Aorta (tissue), 5 donors: ENCODE data around the gene SLC25A3. TPM values are rescaled to one million over a fixed set of nuclear protein-coding genes. Genes with fewer than 3 reads are reported as not detected.
"Not testable (repeated sequence)": the region's sequence is repeated elsewhere in the genome, so short reads cannot be mapped to it uniquely, and the experiment has no call there.

Source experiments
- ATAC-seq: fragments of 200-7000 bp; cut with Tn5 transposase; one replicate; pipeline ENCODE4 v1.9.1; 2022; ENCODE audit warnings: moderate library complexity; ENCODE audit not compliant: low FRiP score
- DNase-seq, 2 donors: peaks; one replicate each; pipeline ENCODE4 v3.0.0-alpha.2; 2020
- H3K27ac ChIP-seq, 2 donors: one replicate each; pipeline ENCODE4 v1.5.1; 2013; ENCODE audit warnings: low read length in 2 of 2, mild to moderate bottlenecking in 2 of 2, moderate library complexity in 2 of 2, control low read depth in 1 of 2, inconsistent platforms in 1 of 2, low read depth in 1 of 2
- H3K27me3 ChIP-seq, 2 donors: one replicate each; pipeline ENCODE4 v1.6.1; 2013; ENCODE audit warnings: control low read depth in 1 of 2, low read length in 1 of 2, mild to moderate bottlenecking in 1 of 2, moderate library complexity in 1 of 2; ENCODE audit not compliant: insufficient read depth in 2 of 2, control insufficient read depth in 1 of 2
- H3K36me3 ChIP-seq, 2 donors: one replicate each; pipeline ENCODE4 v1.6.1; 2013; ENCODE audit warnings: control low read depth in 1 of 2, low read length in 1 of 2, mild to moderate bottlenecking in 1 of 2; ENCODE audit not compliant: insufficient read depth in 2 of 2, control insufficient read depth in 1 of 2
- H3K4me1 ChIP-seq, 2 donors: one replicate each; pipeline ENCODE4 v1.6.1; 2013; ENCODE audit warnings: low read length in 2 of 2, control low read depth in 1 of 2, mild to moderate bottlenecking in 1 of 2, moderate library complexity in 1 of 2; ENCODE audit not compliant: insufficient read depth in 2 of 2, control insufficient read depth in 1 of 2
- H3K4me3 ChIP-seq, 2 donors: one replicate each; pipeline ENCODE4 v1.5.1; 2013; ENCODE audit warnings: low read length in 2 of 2, control low read depth in 1 of 2, mild to moderate bottlenecking in 1 of 2
- H3K9me3 ChIP-seq: one replicate; pipeline ENCODE4 v1.6.1; 2013; ENCODE audit warnings: mild to moderate bottlenecking, low read length; ENCODE audit not compliant: control insufficient read depth
- WGBS, 2 donors: extraction: QIAGEN DNeasy Blood & Tissue Kit; methylation state at CpG; one replicate each; pipeline ENCODE4 v1.1.7; 2013; 5-methylcytosine and 5-hydroxymethylcytosine counted together
- intact Hi-C, 2 donors: fragments of 100-400 bp; cut with DNase I; formaldehyde crosslinking; loops; one replicate each; pipeline versions ENCODE4 v1.14.2 to v1.15.0; 2022
- polyA plus RNA-seq, 2 donors: library from polyadenylated mRNA; stranded (reverse); fragments of 200-250 nt; gene quantifications; one replicate each; pipeline ENCODE4 v1.2.3, GENCODE V29; 2013
- total RNA-seq, 2 donors: library from RNA; stranded (reverse); fragmentation: NEBNext Ultra II Directional; extraction: Animal tissue kit (Norgen Biotek cat#: 25700); gene quantifications; one replicate each; pipeline ENCODE4 v1.2.1, GENCODE V29; 2021
- donor health status: healthy with polysubstance abuse.
- donor health status: Bipolar disorder and iron deficiency.
- donor health status: DM: no; HTN: no; CAD: no.
- donor health status: DM: no; HTN: no; CAD: no.
- donor health status: DM: yes; HTN: yes; CAD: no.

SLC25A3 gene
- total and polyA plus RNA-seq, 4 donors, result 310 to 523 (median 412) TPM

DNA sequence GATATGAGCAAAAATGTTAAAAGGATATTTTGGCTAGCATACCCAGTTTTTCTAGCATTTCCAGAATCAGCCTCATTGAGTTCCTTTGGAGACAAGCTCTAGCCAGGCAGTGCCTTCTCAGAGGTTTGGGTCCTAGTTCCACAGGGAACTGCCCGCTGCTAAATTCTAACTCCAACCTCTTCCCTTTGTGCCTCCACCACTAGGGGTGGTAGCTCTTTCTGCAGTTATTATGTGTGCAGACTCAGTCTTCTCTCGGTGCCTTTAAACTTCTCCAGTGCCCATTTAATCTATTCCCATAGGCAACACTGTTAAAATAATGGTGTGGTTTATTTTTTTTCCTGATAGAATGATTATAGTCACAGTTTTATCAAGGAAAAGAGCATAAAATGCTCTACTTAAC is 21.5 kb upstream of the SLC25A3 start:
- Histone ChIP-seq H3K27me3 (no peaks in the 10 kb centered on the region), H3K9me3 (no peaks in the 10 kb centered on the region), H3K4me3 (no peak overlapping the region), H3K4me1 (no peaks in the 10 kb centered on the region), H3K27ac (no peak overlapping the region), H3K36me3 (no peaks in the 10 kb centered on the region)
- 76 to 81% methylated on average over 2 of the region's 2 CpGs for WGBS, 2 donors
- intact Hi-C loops, result no loop called here
- no peak for ATAC-seq
- DNase-seq, result no peak

DNA sequence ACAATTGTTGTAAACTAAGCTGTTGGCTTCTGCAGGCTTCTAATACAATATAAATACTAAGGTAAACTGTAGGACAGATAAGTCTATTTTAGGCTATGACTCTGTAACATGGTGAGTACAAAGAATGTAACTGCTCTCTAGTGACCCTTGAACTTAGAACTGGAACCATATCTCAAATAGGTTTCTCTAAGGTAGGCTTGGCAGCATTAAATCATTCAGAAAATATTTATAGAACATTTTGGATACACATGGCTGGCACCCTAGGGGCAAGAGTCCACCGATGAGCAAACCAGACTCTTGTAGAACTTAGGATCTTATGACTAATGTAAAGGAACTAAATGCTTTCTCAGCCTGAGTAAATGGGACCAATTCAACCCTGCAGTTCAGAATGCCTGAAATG is 19.4 kb upstream of the SLC25A3 start:
- Histone ChIP-seq H3K4me3 (no peak overlapping the region), H3K9me3 (no peaks in the 10 kb centered on the region), H3K27ac (no peak overlapping the region), H3K27me3 (no peaks in the 10 kb centered on the region), H3K36me3 (no peaks in the 10 kb centered on the region), H3K4me1 (no peaks in the 10 kb centered on the region)
- no peak for ATAC-seq
- WGBS, 2 donors, result 37 to 39% methylated on average over 1 of the region's 1 CpG
- DNase-seq, result no peak
- intact Hi-C loops, result no loop called here

DNA sequence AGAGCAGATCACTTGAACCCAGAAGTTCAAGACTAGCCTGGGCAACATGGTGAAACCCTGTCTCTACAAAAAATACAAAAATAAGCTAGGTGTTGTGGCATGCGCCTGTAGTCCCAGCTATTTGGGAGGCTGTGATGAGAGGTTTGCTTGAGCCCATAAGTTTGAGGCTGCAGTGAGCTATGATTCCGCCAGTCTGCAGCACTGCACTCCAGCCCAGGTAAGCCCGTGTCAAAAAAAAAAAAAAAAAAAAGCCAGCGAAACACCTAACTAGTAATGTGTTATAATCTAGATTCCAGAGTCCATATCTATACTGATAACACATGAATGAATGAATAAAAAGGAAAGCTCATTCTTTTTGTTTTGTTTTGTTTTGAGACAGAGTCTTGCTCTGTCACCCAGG is 18.5 kb upstream of the SLC25A3 start:
- Histone ChIP-seq H3K4me3 (no peak overlapping the region), H3K9me3 (no peaks in the 10 kb centered on the region), H3K27me3 (no peaks in the 10 kb centered on the region), H3K27ac (no peak overlapping the region), H3K4me1 (no peaks in the 10 kb centered on the region), H3K36me3 (no peaks in the 10 kb centered on the region)
- no peak for ATAC-seq
- no peak for DNase-seq
- 96 to 99% methylated on average over 4 of the region's 4 CpGs for WGBS, 2 donors
- intact Hi-C loops, result no loop called here

DNA sequence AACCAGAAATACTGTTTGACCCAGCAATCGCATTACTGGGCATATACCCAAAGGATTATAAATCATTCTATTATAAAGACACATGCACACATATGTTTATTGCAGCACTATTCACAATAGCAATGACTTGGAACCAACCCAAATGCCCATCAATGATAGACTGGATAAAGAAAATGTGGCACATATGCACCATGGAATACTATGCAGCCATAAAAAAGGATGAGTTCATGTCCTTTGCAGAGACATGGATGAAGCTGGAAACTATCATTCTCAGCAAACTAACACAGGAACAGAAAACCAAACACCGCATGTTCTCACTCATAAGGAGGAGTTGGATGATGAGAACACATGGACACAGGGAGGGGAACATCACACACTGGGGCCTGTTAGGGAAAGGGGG is 16.7 kb upstream of the SLC25A3 start:
- H3K36me3 ChIP-seq, H3K27me3 ChIP-seq, H3K9me3 ChIP-seq, H3K4me1 ChIP-seq, H3K27ac ChIP-seq, DNase-seq, H3K4me3 ChIP-seq, ATAC-seq, intact Hi-C loops: not testable (repeated sequence)
- 87 to 91% methylated on average over 2 of the region's 2 CpGs for WGBS, 2 donors

DNA sequence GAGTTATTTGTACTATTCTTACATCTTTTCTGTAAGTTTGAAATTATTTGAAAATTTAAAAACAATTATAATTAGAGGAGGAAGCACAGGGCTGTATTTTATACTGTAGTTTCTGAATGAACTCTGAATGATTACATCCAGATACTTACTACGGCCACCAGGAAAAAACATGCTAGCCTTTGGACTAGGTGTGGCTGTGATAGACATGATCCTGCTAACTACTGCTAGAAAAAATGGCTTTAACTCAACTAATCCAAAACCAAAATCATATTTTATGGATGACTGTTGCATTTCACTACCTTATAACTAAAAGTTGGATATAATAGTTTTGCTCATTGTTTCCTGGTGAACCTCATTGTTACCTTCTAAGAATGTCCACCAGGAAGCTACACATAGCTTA is 15.1 kb upstream of the SLC25A3 start:
- H3K4me1 ChIP-seq, result no peaks in the 10 kb centered on the region
- no peak for DNase-seq
- H3K27me3 ChIP-seq, result no peaks in the 10 kb centered on the region
- intact Hi-C loops, result no loop called here
- no peaks in the 10 kb centered on the region for H3K9me3 ChIP-seq
- ATAC-seq, result no peak
- no peak overlapping the region for H3K4me3 ChIP-seq
- H3K36me3 ChIP-seq, result no peaks in the 10 kb centered on the region
- WGBS, 2 donors, result 88 to 93% methylated on average over 1 of the region's 1 CpG
- no peak overlapping the region for H3K27ac ChIP-seq

DNA sequence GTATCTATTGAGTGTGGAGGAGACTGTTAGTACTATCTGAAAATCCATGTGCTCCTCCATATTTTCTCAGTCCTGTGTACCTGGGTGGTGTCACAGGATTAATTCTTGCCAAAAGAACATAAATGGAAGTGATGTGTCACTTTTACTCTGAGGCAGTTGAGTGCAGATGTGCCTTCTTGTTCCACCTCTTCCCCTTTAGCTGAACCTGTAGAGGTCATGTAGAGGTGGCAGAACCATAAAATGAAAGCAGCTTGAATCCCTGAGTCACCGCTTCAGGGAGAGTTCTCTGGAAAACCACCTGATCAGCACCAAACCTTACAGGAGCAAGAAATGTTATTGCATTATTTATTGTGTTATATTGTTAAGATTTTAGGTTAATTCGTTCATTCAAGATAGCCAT is 14.7 kb upstream of the SLC25A3 start:
- Histone ChIP-seq H3K36me3 (no peaks in the 10 kb centered on the region), H3K9me3 (no peaks in the 10 kb centered on the region), H3K27ac (no peak overlapping the region), H3K27me3 (no peaks in the 10 kb centered on the region), H3K4me3 (no peak overlapping the region), H3K4me1 (no peaks in the 10 kb centered on the region)
- 85 to 86% methylated on average over 2 of the region's 2 CpGs for WGBS, 2 donors
- no peak for ATAC-seq
- no peak for DNase-seq
- intact Hi-C loops, result no loop called here

DNA sequence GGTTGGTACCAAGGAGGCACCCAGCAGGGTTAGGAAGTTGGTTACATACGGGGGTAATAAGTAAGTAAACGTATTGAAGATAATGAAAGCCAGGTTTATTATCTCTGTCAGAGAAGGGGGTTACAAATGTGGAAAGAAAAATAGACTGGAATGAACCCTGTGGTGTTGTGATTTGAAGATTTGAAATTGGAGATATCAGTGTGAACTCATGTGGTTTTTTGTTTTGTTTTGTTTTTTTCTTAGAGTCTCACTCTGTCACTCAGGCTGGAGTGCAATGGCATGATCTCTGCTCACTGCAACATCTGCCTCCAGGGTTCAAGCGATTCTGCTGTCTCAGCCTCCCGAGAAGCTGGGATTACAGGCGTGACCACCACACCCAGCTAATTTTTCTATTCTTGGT is 14.1 kb upstream of the SLC25A3 start:
- H3K27ac ChIP-seq, result no peak overlapping the region
- DNase-seq, result no peak
- intact Hi-C loops, result no loop called here
- no peaks in the 10 kb centered on the region for H3K4me1 ChIP-seq
- no peaks in the 10 kb centered on the region for H3K36me3 ChIP-seq
- 77% methylated on average over 5 of the region's 5 CpGs for WGBS, 2 donors
- ATAC-seq, result no peak
- H3K27me3 ChIP-seq, result no peaks in the 10 kb centered on the region
- H3K4me3 ChIP-seq, result no peak overlapping the region
- no peaks in the 10 kb centered on the region for H3K9me3 ChIP-seq

DNA sequence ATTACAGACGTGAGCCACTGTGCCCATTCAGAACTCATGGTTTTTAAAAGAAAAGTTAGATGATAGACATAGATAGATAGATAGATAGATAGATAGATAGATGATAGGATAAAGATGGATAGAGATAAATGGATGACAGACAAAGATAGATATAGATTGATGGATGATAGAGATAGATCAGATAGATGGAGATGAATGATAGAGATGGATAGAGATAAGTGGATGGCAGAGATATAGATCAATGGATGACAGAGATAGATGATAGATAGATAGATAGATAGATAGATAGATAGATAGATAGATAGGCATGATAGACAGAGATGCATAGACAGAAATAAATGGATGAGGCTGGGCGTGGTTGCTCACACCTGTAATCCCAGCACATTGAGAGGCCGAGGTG is 13.7 kb upstream of the SLC25A3 start:
- intact Hi-C loops, result no loop called here
- no peaks in the 10 kb centered on the region for H3K9me3 ChIP-seq
- H3K4me1 ChIP-seq, result no peaks in the 10 kb centered on the region
- no peak for ATAC-seq
- WGBS, 2 donors, result 94% methylated on average over 3 of the region's 3 CpGs
- H3K27me3 ChIP-seq, result no peaks in the 10 kb centered on the region
- no peak for DNase-seq
- no peak overlapping the region for H3K4me3 ChIP-seq
- no peaks in the 10 kb centered on the region for H3K36me3 ChIP-seq
- H3K27ac ChIP-seq, result no peak overlapping the region

DNA sequence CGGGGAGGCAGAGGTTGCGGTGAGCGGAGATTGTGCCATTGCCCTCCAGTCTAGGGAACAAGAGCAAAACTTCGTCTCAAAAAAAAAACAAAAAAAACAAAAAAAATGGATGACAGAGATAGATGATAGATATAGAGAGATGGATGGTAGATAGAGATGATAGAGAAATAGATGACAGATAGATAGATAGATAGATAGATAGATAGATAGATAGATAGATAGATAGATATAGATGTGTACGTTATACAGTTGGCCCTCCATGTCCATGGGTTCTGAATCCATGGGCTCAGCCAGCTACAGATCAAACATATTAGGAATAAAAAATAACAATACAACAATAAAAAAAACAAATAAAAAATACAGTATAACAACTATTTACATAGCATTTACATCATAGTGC is 12.8 kb upstream of the SLC25A3 start:
- Histone ChIP-seq H3K4me3 (no peak overlapping the region), H3K36me3 (no peaks in the 10 kb centered on the region), H3K4me1 (no peaks in the 10 kb centered on the region), H3K27me3 (no peaks in the 10 kb centered on the region), H3K9me3 (no peaks in the 10 kb centered on the region), H3K27ac (no peak overlapping the region)
- 94% methylated on average over 5 of the region's 5 CpGs for WGBS, 2 donors
- DNase-seq, result no peak
- intact Hi-C loops, result no loop called here
- ATAC-seq, result no peak
